Skeletal muscle cell (primary cell): ENCODE measurements around the gene ZBTB17.

Experiments
- DNase-seq: peaks from one replicate; pipeline ENCODE4 v3.0.0-alpha.2; 2010; ENCODE audit warnings: low read depth
- H3K4me3 ChIP-seq: 2 replicates; pipeline ENCODE4 v1.5.1; 2011; ENCODE audit warnings: low read depth, mild to moderate bottlenecking, control low read depth, low read length, moderate library complexity

ZBTB17 gene

GRCh38 chr1:15963968-15964648 is 11.8 kb downstream of the ZBTB17 start:
- H3K4me3 ChIP-seq = no peak overlapping the region
- no peak for DNase-seq

- DNase-seq = no peak
- no peak overlapping the region for H3K4me3 ChIP-seq
These were observed 12.4 kb downstream of the ZBTB17 start for GRCh38 chr1:15963363-15963967.

- H3K4me3 ChIP-seq = no peak overlapping the region
- DNase-seq = no peak
These were observed 13.1 kb downstream of the ZBTB17 start for GRCh38 chr1:15962671-15963362.

GRCh38 chr1:15962176-15962575 is 13.7 kb downstream of the ZBTB17 start:
- no peak for DNase-seq
- H3K4me3 ChIP-seq = no peak overlapping the region

GRCh38 chr1:15961492-15961891 is 14.4 kb downstream of the ZBTB17 start:
- H3K4me3 ChIP-seq = no peak overlapping the region
- DNase-seq = no peak

GRCh38 chr1:15960808-15961207 is 15.1 kb downstream of the ZBTB17 start:
- no peak for DNase-seq
- H3K4me3 ChIP-seq = no peak overlapping the region

- no peak for DNase-seq
- H3K4me3 ChIP-seq = no peak overlapping the region
These were observed 16.0 kb downstream of the ZBTB17 start for GRCh38 chr1:15959827-15960446.

GRCh38 chr1:15959424-15959823 is 16.5 kb downstream of the ZBTB17 start:
- DNase-seq = no peak
- no peak overlapping the region for H3K4me3 ChIP-seq

- no peak overlapping the region for H3K4me3 ChIP-seq
- DNase-seq = no peak
These were observed 17.1 kb downstream of the ZBTB17 start for GRCh38 chr1:15958793-15959192.

GRCh38 chr1:15958111-15958510 is 17.8 kb downstream of the ZBTB17 start:
- DNase-seq = no peak
- H3K4me3 ChIP-seq = no peak overlapping the region

- DNase-seq = no peak
- no peak overlapping the region for H3K4me3 ChIP-seq
These were observed 18.4 kb downstream of the ZBTB17 start for GRCh38 chr1:15957221-15958095.

- H3K4me3 ChIP-seq = no peak overlapping the region
- DNase-seq = no peak
These were observed 19.8 kb downstream of the ZBTB17 start for GRCh38 chr1:15956150-15956549.

- no peak overlapping the region for H3K4me3 ChIP-seq
- no peak for DNase-seq
These were observed 20.3 kb downstream of the ZBTB17 start for GRCh38 chr1:15955552-15955951.

- no peak overlapping the region for H3K4me3 ChIP-seq
- no peak for DNase-seq
These were observed 21.6 kb downstream of the ZBTB17 start for GRCh38 chr1:15954316-15954715.

- H3K4me3 ChIP-seq = no peak overlapping the region
- DNase-seq = no peak
These were observed 22.1 kb downstream of the ZBTB17 start for GRCh38 chr1:15953791-15954241.

- DNase-seq = no peak
- H3K4me3 ChIP-seq = no peak overlapping the region
These were observed 22.6 kb downstream of the ZBTB17 start for GRCh38 chr1:15953294-15953771.

- peak; percentile 80 for DNase-seq
- no peak overlapping the region for H3K4me3 ChIP-seq
These were observed 23.3 kb downstream of the ZBTB17 start for GRCh38 chr1:15952317-15953258.
